Aorta (tissue), 5 donors: ENCODE measurements around the gene KCNC2. TPM values are rescaled to one million over a fixed set of nuclear protein-coding genes. Genes with fewer than 3 reads are reported as not detected.

Source experiments
- ATAC-seq: fragments of 200-7000 bp; cut with Tn5 transposase; one replicate; pipeline ENCODE4 v1.9.1; 2022; ENCODE audit warnings: moderate library complexity; ENCODE audit not compliant: low FRiP score
- DNase-seq, 2 donors: peaks; one replicate each; pipeline ENCODE4 v3.0.0-alpha.2; 2020
- H3K27ac ChIP-seq, 2 donors: one replicate each; pipeline ENCODE4 v1.5.1; 2013; ENCODE audit warnings: low read length in 2 of 2, mild to moderate bottlenecking in 2 of 2, moderate library complexity in 2 of 2, control low read depth in 1 of 2, inconsistent platforms in 1 of 2, low read depth in 1 of 2
- H3K27me3 ChIP-seq, 2 donors: one replicate each; pipeline ENCODE4 v1.6.1; 2013; ENCODE audit warnings: control low read depth in 1 of 2, low read length in 1 of 2, mild to moderate bottlenecking in 1 of 2, moderate library complexity in 1 of 2; ENCODE audit not compliant: insufficient read depth in 2 of 2, control insufficient read depth in 1 of 2
- H3K36me3 ChIP-seq, 2 donors: one replicate each; pipeline ENCODE4 v1.6.1; 2013; ENCODE audit warnings: control low read depth in 1 of 2, low read length in 1 of 2, mild to moderate bottlenecking in 1 of 2; ENCODE audit not compliant: insufficient read depth in 2 of 2, control insufficient read depth in 1 of 2
- H3K4me1 ChIP-seq, 2 donors: one replicate each; pipeline ENCODE4 v1.6.1; 2013; ENCODE audit warnings: low read length in 2 of 2, control low read depth in 1 of 2, mild to moderate bottlenecking in 1 of 2, moderate library complexity in 1 of 2; ENCODE audit not compliant: insufficient read depth in 2 of 2, control insufficient read depth in 1 of 2
- H3K4me3 ChIP-seq, 2 donors: one replicate each; pipeline ENCODE4 v1.5.1; 2013; ENCODE audit warnings: low read length in 2 of 2, control low read depth in 1 of 2, mild to moderate bottlenecking in 1 of 2
- H3K9me3 ChIP-seq: one replicate; pipeline ENCODE4 v1.6.1; 2013; ENCODE audit warnings: mild to moderate bottlenecking, low read length; ENCODE audit not compliant: control insufficient read depth
- WGBS, 2 donors: extraction: QIAGEN DNeasy Blood & Tissue Kit; methylation state at CpG; one replicate each; pipeline ENCODE4 v1.1.7; 2013; 5-methylcytosine and 5-hydroxymethylcytosine counted together
- intact Hi-C, 2 donors: fragments of 100-400 bp; cut with DNase I; formaldehyde crosslinking; loops; one replicate each; pipeline versions ENCODE4 v1.14.2 to v1.15.0; 2022
- polyA plus RNA-seq, 2 donors: library from polyadenylated mRNA; stranded (reverse); fragments of 200-250 nt; gene quantifications; one replicate each; pipeline ENCODE4 v1.2.3, GENCODE V29; 2013
- total RNA-seq, 2 donors: library from RNA; stranded (reverse); fragmentation: NEBNext Ultra II Directional; extraction: Animal tissue kit (Norgen Biotek cat#: 25700); gene quantifications; one replicate each; pipeline ENCODE4 v1.2.1, GENCODE V29; 2021
- donor health status: healthy with polysubstance abuse.
- donor health status: Bipolar disorder and iron deficiency.
- donor health status: DM: no; HTN: no; CAD: no.
- donor health status: DM: no; HTN: no; CAD: no.
- donor health status: DM: yes; HTN: yes; CAD: no.

Gene KCNC2
- total and polyA plus RNA-seq, 4 donors, result not detected

DNA sequence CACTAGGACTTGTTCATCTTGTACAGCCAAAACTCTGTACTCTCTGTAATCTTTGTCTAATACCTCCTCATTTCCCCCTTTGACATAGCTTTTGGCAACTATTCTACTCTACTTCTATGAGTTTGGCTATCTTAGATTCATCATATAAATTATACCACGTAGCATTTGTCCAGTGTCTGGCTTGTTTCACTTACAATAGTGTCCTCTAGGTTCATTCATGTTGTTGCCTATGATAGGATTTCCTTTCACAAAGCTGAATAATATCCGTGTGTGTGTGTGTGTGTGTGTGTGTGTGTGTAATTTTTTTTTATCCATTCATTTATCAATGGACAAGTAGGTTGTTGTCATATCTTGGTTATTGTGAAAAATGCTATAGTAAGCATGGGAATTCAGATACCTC is 209.5 kb downstream of the KCNC2 start:
- DNase-seq, result no peak
- H3K4me1 ChIP-seq, result no peaks in the 10 kb centered on the region
- 37 to 49% methylated on average over 2 of the region's 2 CpGs for WGBS, 2 donors
- H3K36me3 ChIP-seq, result no peaks in the 10 kb centered on the region
- no peak overlapping the region for H3K4me3 ChIP-seq
- ATAC-seq, result no peak
- H3K27me3 ChIP-seq, result no peaks in the 10 kb centered on the region
- no peak overlapping the region for H3K27ac ChIP-seq
- H3K9me3 ChIP-seq, result no peaks in the 10 kb centered on the region
- intact Hi-C loops, result no loop called here

DNA sequence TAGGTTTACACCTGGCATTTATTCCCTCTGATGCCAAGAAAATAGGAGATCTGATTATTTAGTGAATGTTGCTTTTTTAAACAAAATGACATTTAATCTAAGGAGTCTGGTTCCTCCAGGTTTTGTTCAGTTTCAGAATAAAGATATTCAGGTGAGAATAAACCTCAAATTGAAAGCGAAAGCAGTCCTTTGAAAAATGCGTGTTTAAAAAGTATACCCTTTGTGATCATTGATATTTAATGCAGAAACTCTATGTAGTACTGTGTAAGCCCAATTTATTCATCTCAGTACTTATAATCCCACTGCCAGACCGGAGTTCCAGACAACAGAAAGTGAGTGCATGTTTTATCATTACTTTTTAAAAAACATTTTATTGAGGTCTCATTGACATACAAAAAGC is 210.2 kb downstream of the KCNC2 start:
- DNase-seq (no peak), ATAC-seq (no peak)
- H3K36me3 ChIP-seq, result no peaks in the 10 kb centered on the region
- H3K4me3 ChIP-seq, result no peak overlapping the region
- no peak overlapping the region for H3K27ac ChIP-seq
- no peaks in the 10 kb centered on the region for H3K9me3 ChIP-seq
- WGBS, 2 donors, result 63 to 78% methylated on average over 3 of the region's 3 CpGs
- intact Hi-C loops, result no loop called here
- H3K4me1 ChIP-seq, result no peaks in the 10 kb centered on the region
- no peaks in the 10 kb centered on the region for H3K27me3 ChIP-seq

Other genes starting within 250 kb of the KCNC2 start
- gene CAPS2, start 120.5 kb upstream of the KCNC2 start, total RNA-seq, result 10 to 100 TPM; 17.9 to 33.9 TPM
- gene CAPS2, start 120.5 kb upstream of the KCNC2 start, polyA plus RNA-seq, result 1 to 10 TPM; 5.7 to 7.0 TPM
- not detected for gene GLIPR1L1, start 124.8 kb upstream of the KCNC2 start, total RNA-seq
- not detected for gene GLIPR1L1, start 124.8 kb upstream of the KCNC2 start, polyA plus RNA-seq
- 1 to 10 TPM in 1 of 2 donors, under 1 TPM in 1; 0.94 to 1.9 TPM for gene GLIPR1L2, start 181.2 kb upstream of the KCNC2 start, total RNA-seq
- gene GLIPR1L2, start 181.2 kb upstream of the KCNC2 start, polyA plus RNA-seq, result 1 to 10 TPM in 1 of 2 donors, under 1 TPM in 1; 0.67 to 1.1 TPM